Neural cell (in vitro differentiated cells): ENCODE data around the gene SHANK1. TPM values are rescaled to one million over a fixed set of nuclear protein-coding genes. Genes with fewer than 3 reads are reported as not detected.

ENCODE experiments used
- H2AFZ ChIP-seq: fragments of 200-600, 300-800 bp; sonication (generic), shearing (Covaris generic); 2 replicates; pipeline ENCODE4 v1.6.0; 2014; ENCODE audit warnings: low read depth, mild to moderate bottlenecking, antibody characterized with exemption, low read length, moderate library complexity
- H3F3A ChIP-seq: fragments of 200-600 bp; shearing (Covaris generic); 2 replicates; pipeline ENCODE4 v1.6.1; 2016; ENCODE audit warnings: mild to moderate bottlenecking, moderate library complexity, mixed read lengths, antibody characterized with exemption, low read length; ENCODE audit not compliant: insufficient read depth, poor library complexity, severe bottlenecking
- H3K27ac ChIP-seq: fragments of 200-600, 300-800 bp; sonication (generic), shearing (Covaris generic); 2 replicates; pipeline ENCODE4 v1.5.1; 2014; ENCODE audit warnings: mild to moderate bottlenecking, low read length, moderate library complexity
- H3K27me3 ChIP-seq: fragments of 300-800, 200-600 bp; sonication (generic), shearing (Covaris generic); 2 replicates; pipeline ENCODE4 v1.6.0; 2014; ENCODE audit warnings: mild to moderate bottlenecking, low read depth, low read length, moderate library complexity; ENCODE audit not compliant: insufficient read depth
- H3K36me3 ChIP-seq: fragments of 300-800, 200-600 bp; sonication (generic), shearing (Covaris generic); 2 replicates; pipeline ENCODE4 v1.5.1; 2014; ENCODE audit warnings: mild to moderate bottlenecking, antibody characterized with exemption, low read length, moderate library complexity; ENCODE audit not compliant: insufficient read depth
- H3K4me2 ChIP-seq: fragments of 300-800, 200-600 bp; sonication (generic), shearing (Covaris generic); 2 replicates; pipeline ENCODE4 v1.6.0; 2014; ENCODE audit warnings: mild to moderate bottlenecking, low read length
- H3K4me3 ChIP-seq: fragments of 300-800, 200-600 bp; sonication (generic), shearing (Covaris generic); 2 replicates; pipeline ENCODE4 v1.5.1; 2014; ENCODE audit warnings: mild to moderate bottlenecking, low read length, moderate library complexity
- H3K79me2 ChIP-seq: fragments of 200-600 bp; shearing (Covaris generic); replicated peaks from 2 replicates; pipeline ENCODE4 v1.6.0; 2014; ENCODE audit warnings: mild to moderate bottlenecking, low read length, moderate library complexity; ENCODE audit not compliant: insufficient read depth
- H3K9ac ChIP-seq: fragments of 300-800, 200-600 bp; sonication (generic), shearing (Covaris generic); 2 replicates; pipeline ENCODE4 v1.6.1; 2016; ENCODE audit warnings: mild to moderate bottlenecking, low read length, mixed read lengths
- H3K9me2 ChIP-seq: fragments of 200-600 bp; shearing (Covaris generic); 2 replicates; pipeline ENCODE4 v1.6.1; 2016; ENCODE audit warnings: mild to moderate bottlenecking, low read length, mixed read lengths; ENCODE audit not compliant: insufficient read depth
- H3K9me3 ChIP-seq: fragments of 200-600, 300-800 bp; sonication (generic), shearing (Covaris generic); 2 replicates; pipeline ENCODE4 v1.6.1; 2016; ENCODE audit warnings: mild to moderate bottlenecking, mixed run types, low read length, moderate library complexity, mixed read lengths
- H4K20me1 ChIP-seq: fragments of 200-600 bp; shearing (Covaris generic); 2 replicates; pipeline ENCODE4 v1.6.1; 2016; ENCODE audit warnings: mild to moderate bottlenecking, mixed run types; ENCODE audit not compliant: insufficient read depth
- EP300 ChIP-seq: fragments of 450-650 bp; conservative IDR thresholded peaks from 2 replicates; pipeline ENCODE4 v1.6.1; 2014; ENCODE audit warnings: antibody characterized with exemption, mild to moderate bottlenecking, moderate library complexity; ENCODE audit not compliant: poor library complexity, severe bottlenecking
- EZH2 ChIP-seq: fragments of 200-600, 300-800 bp; shearing (Covaris generic), sonication (generic); IDR thresholded peaks from 2 replicates; pipeline ENCODE4 v1.6.1; 2014; ENCODE audit warnings: antibody characterized with exemption, low read length, borderline replicate concordance, mild to moderate bottlenecking; ENCODE audit not compliant: insufficient read depth, poor library complexity, severe bottlenecking
- MXI1 ChIP-seq: fragments of 450-650 bp; conservative IDR thresholded peaks from 2 replicates; pipeline ENCODE4 v1.6.1; 2014; ENCODE audit warnings: antibody characterized with exemption, mild to moderate bottlenecking; ENCODE audit not compliant: poor library complexity, severe bottlenecking
- POLR2AphosphoS5 ChIP-seq: IDR thresholded peaks from 2 replicates; pipeline ENCODE4 v1.6.1; 2012
- RAD21 ChIP-seq: fragments of 450-650 bp; conservative IDR thresholded peaks from 2 replicates; pipeline ENCODE4 v1.6.1; 2014; ENCODE audit warnings: antibody characterized with exemption, mild to moderate bottlenecking, moderate library complexity
- SMC3 ChIP-seq: fragments of 450-650 bp; conservative IDR thresholded peaks from 2 replicates; pipeline ENCODE4 v1.6.1; 2014; ENCODE audit warnings: antibody characterized with exemption, mild to moderate bottlenecking, moderate library complexity; ENCODE audit not compliant: poor library complexity
- TAF1 ChIP-seq: IDR thresholded peaks from 2 replicates; pipeline ENCODE4 v1.6.1; 2012; ENCODE audit warnings: low read depth
- polyA plus RNA-seq: library from polyadenylated mRNA; depleted of rRNA; stranded (reverse); fragments of >200 nt; gene quantifications from 2 replicates; pipeline ENCODE4 v1.2.3, GENCODE V29; 2014
- TF ChIP-seq, protein P1 (sequence below): fragments of 450-650 bp; IDR thresholded peaks from 2 replicates; pipeline ENCODE4 v1.5.1; 2014; ENCODE audit warnings: antibody characterized with exemption, mild to moderate bottlenecking, moderate library complexity; ENCODE audit not compliant: poor library complexity, severe bottlenecking
- TF ChIP-seq, protein P2 (sequence below): IDR thresholded peaks from 2 replicates; pipeline ENCODE4 v1.6.1; 2012; ENCODE audit warnings: borderline replicate concordance

The SHANK1 gene
- polyA plus RNA-seq, 1 donor from 2014 or later = 7.9 TPM

DNA sequence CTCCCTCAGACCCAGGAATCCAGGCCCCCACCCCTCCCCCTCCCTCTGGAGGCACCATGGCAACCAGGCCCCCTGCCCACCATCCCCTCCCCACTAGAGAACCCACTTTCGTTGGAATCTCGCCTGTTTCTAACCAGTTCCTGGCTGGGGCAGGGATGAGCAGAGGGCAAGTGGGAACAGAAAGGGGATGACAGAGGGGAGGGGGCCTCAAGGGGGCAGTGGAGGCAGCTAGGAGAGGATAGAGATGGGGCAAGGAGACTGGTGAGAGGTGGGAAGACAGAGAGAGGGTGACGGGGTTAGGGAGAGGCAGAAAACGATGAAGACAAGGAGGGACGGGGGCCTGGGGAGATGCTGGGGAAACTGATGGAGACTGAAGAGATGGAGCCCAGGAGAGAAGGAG lies 70.9 kb downstream of the SHANK1 start:
- H3K27me3 ChIP-seq = peaks cover 26% of the 10 kb centered on the region

DNA sequence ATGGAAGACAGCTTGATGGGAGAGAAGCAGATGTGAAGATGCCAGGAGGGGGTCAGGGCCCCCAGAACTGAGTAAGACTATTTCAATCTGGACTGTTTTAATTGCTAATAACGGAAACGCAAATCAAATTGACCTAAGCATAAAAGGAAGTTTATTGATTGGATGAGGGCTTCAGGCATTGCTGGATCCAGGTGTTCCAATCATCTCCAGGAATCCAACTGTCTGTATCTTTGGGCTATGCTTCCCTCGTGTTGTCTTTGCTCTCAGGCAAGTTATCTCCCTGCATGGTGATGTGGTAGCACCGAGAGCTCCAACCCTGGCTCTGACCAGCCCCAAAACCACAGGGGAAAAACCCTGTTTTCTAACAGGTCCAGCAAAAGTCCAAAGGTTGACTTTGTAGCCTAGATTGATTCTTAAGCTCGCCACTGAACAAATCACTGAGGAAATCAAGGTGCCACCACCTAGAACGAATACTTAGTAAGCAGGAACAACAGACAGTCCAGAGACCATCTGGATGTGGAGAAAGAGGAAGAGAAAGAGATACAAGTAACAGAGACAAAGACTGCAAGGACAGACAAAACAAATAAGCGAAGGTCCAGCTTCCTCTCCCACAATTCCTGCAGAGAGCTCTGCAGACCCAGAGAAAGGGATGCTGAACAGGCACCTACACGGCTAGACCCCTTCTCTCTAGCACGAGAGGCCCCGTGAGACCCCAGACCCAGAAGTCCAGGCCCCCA lies 71.6 kb downstream of the SHANK1 start:
- no peak for TF ChIP-seq RAD21
- no peak for TF ChIP-seq SMC3
- TF ChIP-seq POLR2AphosphoS5 = no peak
- TF ChIP-seq MXI1 = no peak
- TF ChIP-seq, protein P1, sequence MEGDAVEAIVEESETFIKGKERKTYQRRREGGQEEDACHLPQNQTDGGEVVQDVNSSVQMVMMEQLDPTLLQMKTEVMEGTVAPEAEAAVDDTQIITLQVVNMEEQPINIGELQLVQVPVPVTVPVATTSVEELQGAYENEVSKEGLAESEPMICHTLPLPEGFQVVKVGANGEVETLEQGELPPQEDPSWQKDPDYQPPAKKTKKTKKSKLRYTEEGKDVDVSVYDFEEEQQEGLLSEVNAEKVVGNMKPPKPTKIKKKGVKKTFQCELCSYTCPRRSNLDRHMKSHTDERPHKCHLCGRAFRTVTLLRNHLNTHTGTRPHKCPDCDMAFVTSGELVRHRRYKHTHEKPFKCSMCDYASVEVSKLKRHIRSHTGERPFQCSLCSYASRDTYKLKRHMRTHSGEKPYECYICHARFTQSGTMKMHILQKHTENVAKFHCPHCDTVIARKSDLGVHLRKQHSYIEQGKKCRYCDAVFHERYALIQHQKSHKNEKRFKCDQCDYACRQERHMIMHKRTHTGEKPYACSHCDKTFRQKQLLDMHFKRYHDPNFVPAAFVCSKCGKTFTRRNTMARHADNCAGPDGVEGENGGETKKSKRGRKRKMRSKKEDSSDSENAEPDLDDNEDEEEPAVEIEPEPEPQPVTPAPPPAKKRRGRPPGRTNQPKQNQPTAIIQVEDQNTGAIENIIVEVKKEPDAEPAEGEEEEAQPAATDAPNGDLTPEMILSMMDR = no peak
- no peak for TF ChIP-seq TAF1
- no peak for TF ChIP-seq EZH2
- H2AFZ ChIP-seq = no peak overlapping the region
- H3K27me3 ChIP-seq = peaks cover 26% of the 10 kb centered on the region
- H3K27ac ChIP-seq = no peak overlapping the region
- no peak overlapping the region for H3K9ac ChIP-seq
- H3K4me3 ChIP-seq = no peak overlapping the region
- H3K36me3 ChIP-seq = no peaks in the 10 kb centered on the region
- H3K9me3 ChIP-seq = no peaks in the 10 kb centered on the region
- no peaks in the 10 kb centered on the region for H3K79me2 ChIP-seq
- no peak overlapping the region for H3K4me2 ChIP-seq
- H3F3A ChIP-seq = no peaks in the 10 kb centered on the region
- no peaks in the 10 kb centered on the region for H3K9me2 ChIP-seq
- no peaks in the 10 kb centered on the region for H4K20me1 ChIP-seq

More for the DNA sequence above, 70.9 kb downstream of the SHANK1 start:
- Histone ChIP-seq H3K4me2 (no peak overlapping the region), H4K20me1 (no peaks in the 10 kb centered on the region), H3F3A (no peaks in the 10 kb centered on the region), H3K9me3 (no peaks in the 10 kb centered on the region), H3K9ac (no peak overlapping the region), H3K9me2 (no peaks in the 10 kb centered on the region), H2AFZ (no peak overlapping the region), H3K36me3 (no peaks in the 10 kb centered on the region), H3K27ac (no peak overlapping the region), H3K4me3 (no peak overlapping the region), H3K79me2 (no peaks in the 10 kb centered on the region)
- TF ChIP-seq EZH2 (no peak), MXI1 (no peak), POLR2AphosphoS5 (no peak), SMC3 (no peak), EP300 (no peak), TAF1 (no peak), RAD21 (no peak)
- TF ChIP-seq, protein P2, sequence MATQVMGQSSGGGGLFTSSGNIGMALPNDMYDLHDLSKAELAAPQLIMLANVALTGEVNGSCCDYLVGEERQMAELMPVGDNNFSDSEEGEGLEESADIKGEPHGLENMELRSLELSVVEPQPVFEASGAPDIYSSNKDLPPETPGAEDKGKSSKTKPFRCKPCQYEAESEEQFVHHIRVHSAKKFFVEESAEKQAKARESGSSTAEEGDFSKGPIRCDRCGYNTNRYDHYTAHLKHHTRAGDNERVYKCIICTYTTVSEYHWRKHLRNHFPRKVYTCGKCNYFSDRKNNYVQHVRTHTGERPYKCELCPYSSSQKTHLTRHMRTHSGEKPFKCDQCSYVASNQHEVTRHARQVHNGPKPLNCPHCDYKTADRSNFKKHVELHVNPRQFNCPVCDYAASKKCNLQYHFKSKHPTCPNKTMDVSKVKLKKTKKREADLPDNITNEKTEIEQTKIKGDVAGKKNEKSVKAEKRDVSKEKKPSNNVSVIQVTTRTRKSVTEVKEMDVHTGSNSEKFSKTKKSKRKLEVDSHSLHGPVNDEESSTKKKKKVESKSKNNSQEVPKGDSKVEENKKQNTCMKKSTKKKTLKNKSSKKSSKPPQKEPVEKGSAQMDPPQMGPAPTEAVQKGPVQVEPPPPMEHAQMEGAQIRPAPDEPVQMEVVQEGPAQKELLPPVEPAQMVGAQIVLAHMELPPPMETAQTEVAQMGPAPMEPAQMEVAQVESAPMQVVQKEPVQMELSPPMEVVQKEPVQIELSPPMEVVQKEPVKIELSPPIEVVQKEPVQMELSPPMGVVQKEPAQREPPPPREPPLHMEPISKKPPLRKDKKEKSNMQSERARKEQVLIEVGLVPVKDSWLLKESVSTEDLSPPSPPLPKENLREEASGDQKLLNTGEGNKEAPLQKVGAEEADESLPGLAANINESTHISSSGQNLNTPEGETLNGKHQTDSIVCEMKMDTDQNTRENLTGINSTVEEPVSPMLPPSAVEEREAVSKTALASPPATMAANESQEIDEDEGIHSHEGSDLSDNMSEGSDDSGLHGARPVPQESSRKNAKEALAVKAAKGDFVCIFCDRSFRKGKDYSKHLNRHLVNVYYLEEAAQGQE = no peak
- TF ChIP-seq, protein P1 = no peak
